Neural cell (in vitro differentiated cells): ENCODE data around the gene C2CD2. TPM values are rescaled to one million over a fixed set of nuclear protein-coding genes. Genes with fewer than 3 reads are reported as not detected.

Source experiments
- H2AFZ ChIP-seq: fragments of 200-600, 300-800 bp; sonication (generic), shearing (Covaris generic); 2 replicates; pipeline ENCODE4 v1.6.0; 2014; ENCODE audit warnings: low read depth, mild to moderate bottlenecking, antibody characterized with exemption, low read length, moderate library complexity
- H3F3A ChIP-seq: fragments of 200-600 bp; shearing (Covaris generic); 2 replicates; pipeline ENCODE4 v1.6.1; 2016; ENCODE audit warnings: mild to moderate bottlenecking, moderate library complexity, mixed read lengths, antibody characterized with exemption, low read length; ENCODE audit not compliant: insufficient read depth, poor library complexity, severe bottlenecking
- H3K27ac ChIP-seq: fragments of 200-600, 300-800 bp; sonication (generic), shearing (Covaris generic); 2 replicates; pipeline ENCODE4 v1.5.1; 2014; ENCODE audit warnings: mild to moderate bottlenecking, low read length, moderate library complexity
- H3K27me3 ChIP-seq: fragments of 300-800, 200-600 bp; sonication (generic), shearing (Covaris generic); 2 replicates; pipeline ENCODE4 v1.6.0; 2014; ENCODE audit warnings: mild to moderate bottlenecking, low read depth, low read length, moderate library complexity; ENCODE audit not compliant: insufficient read depth
- H3K36me3 ChIP-seq: fragments of 300-800, 200-600 bp; sonication (generic), shearing (Covaris generic); 2 replicates; pipeline ENCODE4 v1.5.1; 2014; ENCODE audit warnings: mild to moderate bottlenecking, antibody characterized with exemption, low read length, moderate library complexity; ENCODE audit not compliant: insufficient read depth
- H3K4me2 ChIP-seq: fragments of 300-800, 200-600 bp; sonication (generic), shearing (Covaris generic); 2 replicates; pipeline ENCODE4 v1.6.0; 2014; ENCODE audit warnings: mild to moderate bottlenecking, low read length
- H3K4me3 ChIP-seq: fragments of 300-800, 200-600 bp; sonication (generic), shearing (Covaris generic); 2 replicates; pipeline ENCODE4 v1.5.1; 2014; ENCODE audit warnings: mild to moderate bottlenecking, low read length, moderate library complexity
- H3K79me2 ChIP-seq: fragments of 200-600 bp; shearing (Covaris generic); replicated peaks from 2 replicates; pipeline ENCODE4 v1.6.0; 2014; ENCODE audit warnings: mild to moderate bottlenecking, low read length, moderate library complexity; ENCODE audit not compliant: insufficient read depth
- H3K9ac ChIP-seq: fragments of 300-800, 200-600 bp; sonication (generic), shearing (Covaris generic); 2 replicates; pipeline ENCODE4 v1.6.1; 2016; ENCODE audit warnings: mild to moderate bottlenecking, low read length, mixed read lengths
- H3K9me2 ChIP-seq: fragments of 200-600 bp; shearing (Covaris generic); 2 replicates; pipeline ENCODE4 v1.6.1; 2016; ENCODE audit warnings: mild to moderate bottlenecking, low read length, mixed read lengths; ENCODE audit not compliant: insufficient read depth
- H3K9me3 ChIP-seq: fragments of 200-600, 300-800 bp; sonication (generic), shearing (Covaris generic); 2 replicates; pipeline ENCODE4 v1.6.1; 2016; ENCODE audit warnings: mild to moderate bottlenecking, mixed run types, low read length, moderate library complexity, mixed read lengths
- H4K20me1 ChIP-seq: fragments of 200-600 bp; shearing (Covaris generic); 2 replicates; pipeline ENCODE4 v1.6.1; 2016; ENCODE audit warnings: mild to moderate bottlenecking, mixed run types; ENCODE audit not compliant: insufficient read depth
- CTCF ChIP-seq: fragments of 450-650 bp; IDR thresholded peaks from 2 replicates; pipeline ENCODE4 v1.5.1; 2014; ENCODE audit warnings: antibody characterized with exemption, mild to moderate bottlenecking, moderate library complexity; ENCODE audit not compliant: poor library complexity, severe bottlenecking
- EP300 ChIP-seq: fragments of 450-650 bp; conservative IDR thresholded peaks from 2 replicates; pipeline ENCODE4 v1.6.1; 2014; ENCODE audit warnings: antibody characterized with exemption, mild to moderate bottlenecking, moderate library complexity; ENCODE audit not compliant: poor library complexity, severe bottlenecking
- EZH2 ChIP-seq: fragments of 200-600, 300-800 bp; shearing (Covaris generic), sonication (generic); IDR thresholded peaks from 2 replicates; pipeline ENCODE4 v1.6.1; 2014; ENCODE audit warnings: antibody characterized with exemption, low read length, borderline replicate concordance, mild to moderate bottlenecking; ENCODE audit not compliant: insufficient read depth, poor library complexity, severe bottlenecking
- MXI1 ChIP-seq: fragments of 450-650 bp; conservative IDR thresholded peaks from 2 replicates; pipeline ENCODE4 v1.6.1; 2014; ENCODE audit warnings: antibody characterized with exemption, mild to moderate bottlenecking; ENCODE audit not compliant: poor library complexity, severe bottlenecking
- POLR2AphosphoS5 ChIP-seq: IDR thresholded peaks from 2 replicates; pipeline ENCODE4 v1.6.1; 2012
- RAD21 ChIP-seq: fragments of 450-650 bp; conservative IDR thresholded peaks from 2 replicates; pipeline ENCODE4 v1.6.1; 2014; ENCODE audit warnings: antibody characterized with exemption, mild to moderate bottlenecking, moderate library complexity
- REST ChIP-seq: IDR thresholded peaks from 2 replicates; pipeline ENCODE4 v1.6.1; 2012; ENCODE audit warnings: borderline replicate concordance
- SMC3 ChIP-seq: fragments of 450-650 bp; conservative IDR thresholded peaks from 2 replicates; pipeline ENCODE4 v1.6.1; 2014; ENCODE audit warnings: antibody characterized with exemption, mild to moderate bottlenecking, moderate library complexity; ENCODE audit not compliant: poor library complexity
- TAF1 ChIP-seq: IDR thresholded peaks from 2 replicates; pipeline ENCODE4 v1.6.1; 2012; ENCODE audit warnings: low read depth
- polyA plus RNA-seq: library from polyadenylated mRNA; depleted of rRNA; stranded (reverse); fragments of >200 nt; gene quantifications from 2 replicates; pipeline ENCODE4 v1.2.3, GENCODE V29; 2014

Gene C2CD2
- polyA plus RNA-seq, 1 donor from 2014 or later, result 0.88 TPM

- no peak for TF ChIP-seq CTCF
- no peak for TF ChIP-seq MXI1
- no peaks in the 10 kb centered on the region for H3F3A ChIP-seq
- H3K79me2 ChIP-seq, result no peaks in the 10 kb centered on the region
- H3K9ac ChIP-seq, result no peak overlapping the region
- H3K4me3 ChIP-seq, result no peak overlapping the region
- H3K27ac ChIP-seq, result no peak overlapping the region
- no peaks in the 10 kb centered on the region for H3K9me2 ChIP-seq
- no peak overlapping the region for H2AFZ ChIP-seq
- no peaks in the 10 kb centered on the region for H4K20me1 ChIP-seq
- H3K4me2 ChIP-seq, result no peak overlapping the region
- no peaks in the 10 kb centered on the region for H3K9me3 ChIP-seq
- H3K36me3 ChIP-seq, result no peaks in the 10 kb centered on the region
- peaks cover 18% of the 10 kb centered on the region for H3K27me3 ChIP-seq
Measured at GRCh38 chr21:41954654-41955499, 1.1 kb upstream of the C2CD2 start.

- TF ChIP-seq POLR2AphosphoS5 (no peak), CTCF (no peak), MXI1 (no peak), RAD21 (no peak), EP300 (no peak), TAF1 (no peak), REST (no peak), SMC3 (no peak), EZH2 (no peak)
- Histone ChIP-seq H3F3A (no peaks in the 10 kb centered on the region), H3K9me2 (no peaks in the 10 kb centered on the region), H3K4me3 (peak overlapping the region; percentile 53), H3K27me3 (peaks cover 18% of the 10 kb centered on the region), H4K20me1 (no peaks in the 10 kb centered on the region), H3K36me3 (no peaks in the 10 kb centered on the region), H3K27ac (no peak overlapping the region), H3K4me2 (no peak overlapping the region), H3K9me3 (no peaks in the 10 kb centered on the region), H3K9ac (peak overlapping the region; percentile 5), H3K79me2 (no peaks in the 10 kb centered on the region), H2AFZ (no peak overlapping the region)
Measured at GRCh38 chr21:41953249-41953830, 478 bp downstream of the C2CD2 start.
